NCI-H2196 treated with DMSO at 0.1 percent for 48 hours (cell line): Measurements from ENCODE around the gene ACTA2.
"Not testable (repeated sequence)": the region's sequence is repeated elsewhere in the genome, so short reads cannot be mapped to it uniquely, and the experiment has no call there.

Experiments used
- DNase-seq: peaks from one replicate; lab custom pipeline; 2025; ENCODE audit not compliant: unreplicated experiment; lab: John Stamatoyannopoulos, UW

ACTA2 gene

GRCh38 chr10:88953662-88954061 lies 1.1 kb upstream of the ACTA2 start:
- no peak for DNase-seq

DNA sequence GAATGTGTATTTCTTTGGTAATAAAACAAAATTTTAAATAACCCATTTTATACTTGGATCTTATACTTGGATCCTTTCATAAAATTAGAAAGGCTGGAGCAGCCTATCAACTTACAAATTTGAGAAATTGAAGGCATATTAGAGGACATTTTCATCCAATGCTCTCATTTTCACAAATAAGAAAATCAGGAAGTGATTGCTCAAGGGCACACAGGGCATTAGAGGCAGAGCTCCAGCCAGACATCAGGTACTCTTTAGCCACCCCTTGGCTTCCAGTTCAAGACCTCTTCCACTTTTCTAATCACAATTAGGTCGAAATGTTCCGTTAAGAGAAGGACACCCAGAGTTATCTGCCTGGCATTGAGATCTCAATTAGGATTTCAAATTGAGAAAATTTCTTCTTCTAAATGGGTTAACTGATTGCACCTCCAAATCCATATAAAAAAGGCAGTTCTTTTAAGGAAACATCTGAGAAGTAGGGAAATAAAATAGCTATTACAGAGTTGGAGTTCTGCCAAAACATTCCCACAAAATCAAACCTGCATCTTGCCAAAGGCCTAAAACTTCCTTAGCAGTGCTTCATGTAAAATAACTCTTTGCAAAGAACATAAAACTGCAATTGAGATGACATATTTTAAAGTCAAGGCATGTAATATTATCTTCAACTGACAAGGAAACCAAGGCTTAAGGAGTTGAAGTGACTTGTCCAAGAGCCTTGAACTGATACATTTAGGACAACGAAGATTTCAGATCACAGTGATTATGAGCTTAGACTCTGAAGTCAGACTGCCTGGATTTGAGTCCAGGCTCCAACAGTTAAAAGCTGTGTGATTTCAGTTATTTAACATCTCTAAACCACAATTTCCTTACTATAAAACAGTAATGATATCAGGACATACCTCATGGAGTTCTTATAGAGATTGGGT lies 2.4 kb downstream of the ACTA2 start:
- no peak for DNase-seq

GRCh38 chr10:88949051-88949450 lies 3.5 kb downstream of the ACTA2 start:
- DNase-seq, result no peak

DNA sequence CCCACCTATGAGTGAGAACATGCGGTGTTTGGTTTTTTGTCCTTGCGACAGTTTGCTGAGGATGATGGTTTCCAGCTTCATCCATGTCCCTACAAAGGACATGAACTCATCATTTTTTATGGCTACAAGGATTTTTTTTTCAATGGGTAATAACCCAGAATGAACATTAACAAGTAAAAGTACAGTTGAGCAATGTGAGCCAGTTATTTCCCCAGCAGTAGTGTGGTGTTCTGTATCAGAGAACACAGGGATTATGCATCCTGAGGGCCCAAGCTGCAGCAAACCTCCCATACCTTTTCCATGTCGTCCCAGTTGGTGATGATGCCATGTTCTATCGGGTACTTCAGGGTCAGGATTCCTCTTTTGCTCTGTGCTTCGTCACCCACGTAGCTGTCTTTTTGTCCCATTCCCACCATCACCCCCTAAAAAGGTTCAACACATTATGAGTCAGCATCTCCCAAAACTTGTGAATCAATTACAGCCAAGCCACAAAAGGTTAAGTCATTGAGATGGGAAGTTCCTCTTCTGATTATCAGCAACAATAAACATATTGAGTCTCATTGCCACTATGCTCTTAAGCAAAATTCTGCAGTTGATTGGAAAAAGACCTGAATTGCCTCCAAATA lies 5.5 kb downstream of the ACTA2 start:
- no peak for DNase-seq

DNA sequence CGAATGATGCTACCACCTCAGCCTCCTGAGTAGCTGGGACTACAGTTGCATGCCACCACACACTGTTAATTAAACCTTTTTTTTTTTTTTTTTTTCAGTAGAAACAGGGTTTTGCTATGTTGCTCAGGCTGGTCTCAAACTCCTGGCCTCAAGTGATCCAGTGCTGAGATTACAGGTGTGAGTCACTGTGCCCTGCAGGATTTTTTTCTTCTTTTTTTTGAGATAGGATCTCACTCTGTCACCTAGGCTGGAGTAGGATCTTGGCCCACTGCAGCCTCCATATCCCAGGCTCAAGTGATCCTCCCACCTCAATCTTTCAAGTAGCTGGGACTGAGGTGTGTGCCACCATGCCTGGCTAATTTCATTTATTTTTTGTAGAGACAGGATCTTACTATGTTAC lies 6.4 kb downstream of the ACTA2 start:
- no peak for DNase-seq

GRCh38 chr10:88944813-88945212 lies 7.8 kb downstream of the ACTA2 start:
- DNase-seq, result no peak

DNA sequence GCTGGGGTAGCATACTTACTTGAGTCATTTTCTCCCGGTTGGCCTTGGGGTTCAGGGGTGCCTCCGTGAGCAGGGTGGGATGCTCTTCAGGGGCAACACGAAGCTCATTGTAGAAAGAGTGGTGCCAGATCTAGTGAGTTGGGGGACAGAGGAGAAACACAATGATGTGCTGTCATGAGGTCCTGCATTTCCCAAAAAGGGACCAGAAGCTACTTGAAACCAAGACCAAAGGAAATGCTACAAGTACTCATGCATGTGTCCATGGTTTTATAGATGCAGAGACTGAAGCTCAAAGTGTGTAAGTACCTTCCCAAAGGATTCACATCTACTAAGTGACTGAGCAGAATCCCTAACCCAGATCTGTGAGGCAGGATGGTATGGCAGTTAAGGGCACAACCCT lies 8.8 kb downstream of the ACTA2 start:
- no peak for DNase-seq

- DNase-seq, result no peak
These were observed 11.5 kb downstream of the ACTA2 start for GRCh38 chr10:88941026-88941425.

GRCh38 chr10:88938938-88939337 lies 13.6 kb downstream of the ACTA2 start:
- DNase-seq, result no peak

- DNase-seq, result no peak
These were observed 14.5 kb downstream of the ACTA2 start for GRCh38 chr10:88938039-88938438.

GRCh38 chr10:88936656-88937055 lies 15.9 kb downstream of the ACTA2 start:
- DNase-seq, result no peak

- DNase-seq, result peak; percentile 60
These were observed 17.5 kb downstream of the ACTA2 start for GRCh38 chr10:88934900-88935672.

GRCh38 chr10:88933564-88933963 lies 19.0 kb downstream of the ACTA2 start:
- DNase-seq, result no peak

GRCh38 chr10:88932539-88933256 lies 19.9 kb downstream of the ACTA2 start:
- peak; percentile 34 for DNase-seq

GRCh38 chr10:88932029-88932428 lies 20.5 kb downstream of the ACTA2 start:
- DNase-seq, result not testable (repeated sequence)

GRCh38 chr10:88931548-88931947 lies 21.0 kb downstream of the ACTA2 start:
- DNase-seq, result no peak

- DNase-seq, result no peak
These were observed 24.3 kb downstream of the ACTA2 start for GRCh38 chr10:88928254-88928653.

GRCh38 chr10:88927416-88927690 lies 25.2 kb downstream of the ACTA2 start:
- DNase-seq, result no peak

DNA sequence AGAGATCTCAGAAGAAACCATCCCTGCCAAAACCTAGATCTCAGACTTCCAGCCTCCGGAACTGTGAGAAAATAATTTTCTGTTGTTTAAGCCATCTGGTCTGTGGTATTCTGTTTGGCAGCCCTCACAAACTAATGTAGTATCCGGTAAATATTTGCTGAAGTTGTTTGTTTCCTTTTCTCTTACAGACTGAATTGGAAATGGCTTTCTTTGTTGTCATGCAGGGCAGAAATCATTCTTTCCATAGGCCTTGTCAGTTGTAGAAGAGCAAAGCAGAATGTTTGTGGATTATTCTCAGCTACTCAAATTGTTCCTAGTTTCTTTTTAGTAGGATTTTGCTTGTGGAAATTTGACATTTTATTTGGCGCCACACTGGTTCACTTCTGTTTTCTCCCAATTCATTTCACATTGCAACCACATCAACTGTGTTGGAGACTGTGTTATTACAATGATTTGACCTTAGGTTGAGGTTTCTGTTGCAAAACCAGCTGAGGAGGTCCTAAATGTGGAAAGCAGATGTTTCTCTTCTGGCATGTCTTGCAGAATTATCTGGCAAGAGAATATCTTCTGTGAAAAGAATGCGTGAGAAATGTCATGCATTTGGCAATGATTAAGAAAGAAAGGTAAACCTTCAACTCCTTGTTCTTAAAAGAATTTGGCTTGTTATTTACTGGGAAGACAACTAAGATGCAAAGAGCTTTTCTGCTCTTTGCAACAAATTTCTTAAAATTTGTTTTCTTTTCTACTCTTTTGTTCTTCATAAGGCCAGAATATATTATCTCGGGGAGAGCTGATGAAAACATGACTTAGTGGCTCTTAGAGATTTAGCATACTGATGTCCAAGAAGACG lies 25.8 kb downstream of the ACTA2 start:
- DNase-seq, result no peak

DNA sequence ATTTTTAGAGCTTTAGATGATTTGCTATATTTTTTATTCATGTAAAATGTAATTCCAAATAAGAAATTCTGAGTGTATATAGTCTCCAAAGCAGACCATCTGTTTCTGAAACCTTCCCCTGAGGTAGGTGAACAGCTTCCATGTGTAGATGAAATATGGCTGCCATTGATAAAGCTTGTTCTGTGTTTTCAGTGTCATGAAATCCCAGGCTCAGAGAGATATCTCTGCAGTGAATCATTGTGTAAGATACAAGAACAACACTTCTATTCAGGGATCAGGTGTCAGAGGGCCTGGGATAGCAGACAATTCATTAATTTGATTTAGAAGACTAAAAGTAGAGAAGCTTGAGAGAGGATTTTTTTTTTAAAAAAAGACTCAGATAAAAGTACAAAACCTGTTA lies 29.1 kb downstream of the ACTA2 start:
- no peak for DNase-seq
